Measurements from ENCODE around the gene PROB1.

DNA sequence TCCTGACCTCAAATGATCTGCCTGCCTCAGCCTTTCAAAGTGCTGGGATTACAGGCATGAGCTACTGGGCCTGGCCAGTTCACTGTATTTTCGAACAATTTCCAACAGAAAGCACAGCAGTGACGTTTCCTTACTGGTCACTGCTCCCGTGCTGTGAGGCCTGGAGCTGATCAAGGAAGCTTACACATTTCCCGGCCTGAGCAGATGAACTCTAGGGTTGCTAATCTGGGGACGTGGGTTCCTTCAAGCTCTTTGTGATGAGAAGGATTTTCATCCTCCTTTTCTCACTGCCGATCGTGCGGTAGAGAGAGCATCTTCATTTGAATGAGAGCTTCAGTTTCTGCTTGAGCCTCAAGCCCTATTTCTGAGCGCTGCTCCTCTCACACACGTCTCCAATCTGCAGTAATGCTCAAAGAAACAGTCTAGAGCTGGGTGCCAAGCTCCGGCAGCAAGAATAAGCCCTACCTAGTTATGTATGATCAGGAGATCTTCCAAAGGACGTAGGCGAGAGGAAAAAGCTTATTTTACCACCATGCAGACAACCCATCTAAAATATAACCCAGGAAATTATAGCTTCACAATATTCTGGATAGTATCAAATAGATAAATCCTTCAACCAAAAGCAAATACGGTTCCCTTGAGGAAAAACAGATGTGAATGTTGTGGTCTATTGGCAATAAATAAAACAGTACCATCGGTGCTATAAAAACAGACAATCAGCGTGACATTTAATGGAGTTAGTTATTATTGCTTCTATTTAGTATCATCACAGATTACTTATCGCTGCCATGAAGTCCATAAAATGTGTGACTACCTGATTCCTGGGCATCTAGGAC lies 16.3 kb upstream of the PROB1 start:
- TF ChIP-seq, protein P1, sequence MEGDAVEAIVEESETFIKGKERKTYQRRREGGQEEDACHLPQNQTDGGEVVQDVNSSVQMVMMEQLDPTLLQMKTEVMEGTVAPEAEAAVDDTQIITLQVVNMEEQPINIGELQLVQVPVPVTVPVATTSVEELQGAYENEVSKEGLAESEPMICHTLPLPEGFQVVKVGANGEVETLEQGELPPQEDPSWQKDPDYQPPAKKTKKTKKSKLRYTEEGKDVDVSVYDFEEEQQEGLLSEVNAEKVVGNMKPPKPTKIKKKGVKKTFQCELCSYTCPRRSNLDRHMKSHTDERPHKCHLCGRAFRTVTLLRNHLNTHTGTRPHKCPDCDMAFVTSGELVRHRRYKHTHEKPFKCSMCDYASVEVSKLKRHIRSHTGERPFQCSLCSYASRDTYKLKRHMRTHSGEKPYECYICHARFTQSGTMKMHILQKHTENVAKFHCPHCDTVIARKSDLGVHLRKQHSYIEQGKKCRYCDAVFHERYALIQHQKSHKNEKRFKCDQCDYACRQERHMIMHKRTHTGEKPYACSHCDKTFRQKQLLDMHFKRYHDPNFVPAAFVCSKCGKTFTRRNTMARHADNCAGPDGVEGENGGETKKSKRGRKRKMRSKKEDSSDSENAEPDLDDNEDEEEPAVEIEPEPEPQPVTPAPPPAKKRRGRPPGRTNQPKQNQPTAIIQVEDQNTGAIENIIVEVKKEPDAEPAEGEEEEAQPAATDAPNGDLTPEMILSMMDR (conservative IDR thresholded peaks at IDR 0.05): no peak
- no peak for TF ChIP-seq ZFX (IDR thresholded peaks at IDR 0.05)

All from C4-2B (cell line).